Endodermal cell (in vitro differentiated cells): ENCODE results near the gene SSNA1. TPM values are rescaled to one million over a fixed set of nuclear protein-coding genes. Genes with fewer than 3 reads are reported as not detected.

ENCODE experiments used
- DNase-seq: peaks from one replicate; pipeline ENCODE4 v3.0.0-alpha.2; 2017
- H3K27ac ChIP-seq: 2 replicates; pipeline ENCODE4 v1.5.1; 2013; ENCODE audit warnings: mild to moderate bottlenecking, low read depth, low read length, moderate library complexity
- H3K27me3 ChIP-seq: 2 replicates; pipeline ENCODE4 v1.6.1; 2013; ENCODE audit warnings: mild to moderate bottlenecking, low read length, moderate library complexity; ENCODE audit not compliant: insufficient read depth, control insufficient read depth, poor library complexity, severe bottlenecking
- H3K36me3 ChIP-seq: 2 replicates; pipeline ENCODE4 v1.7.0; 2013; ENCODE audit warnings: mild to moderate bottlenecking, low read length, moderate library complexity; ENCODE audit not compliant: control insufficient read depth, insufficient read depth
- H3K4me1 ChIP-seq: one replicate; pipeline ENCODE4 v1.7.0; 2013; ENCODE audit warnings: low read length; ENCODE audit not compliant: control insufficient read depth, insufficient read depth
- H3K4me3 ChIP-seq: 2 replicates; pipeline ENCODE4 v1.5.1; 2013; ENCODE audit warnings: mild to moderate bottlenecking, low read length, moderate library complexity
- H3K9ac ChIP-seq: 2 replicates; pipeline ENCODE4 v1.6.1; 2013; ENCODE audit warnings: mild to moderate bottlenecking, low read length, moderate library complexity; ENCODE audit not compliant: poor library complexity, severe bottlenecking; ENCODE audit errors: extremely low read depth
- H3K9me3 ChIP-seq: 2 replicates; pipeline ENCODE4 v1.6.1; 2013; ENCODE audit warnings: mild to moderate bottlenecking, low read length, moderate library complexity; ENCODE audit not compliant: control insufficient read depth
- H3K27ac Mint-ChIP-seq: 2 replicates; pipeline ENCODE4 v1.8.0; 2020; ENCODE audit warnings: mixed read lengths
- H3K27me3 Mint-ChIP-seq: 2 replicates; pipeline ENCODE4 v1.8.0; 2021; ENCODE audit warnings: mild to moderate bottlenecking, mixed read lengths; ENCODE audit not compliant: insufficient read depth
- H3K36me3 Mint-ChIP-seq: 2 replicates; pipeline ENCODE4 v1.8.0; 2020; ENCODE audit warnings: low read depth, mixed read lengths
- H3K4me1 Mint-ChIP-seq: 2 replicates; pipeline ENCODE4 v1.8.0; 2020; ENCODE audit warnings: mixed read lengths
- H3K4me3 Mint-ChIP-seq: 2 replicates; pipeline ENCODE4 v1.8.0; 2020; ENCODE audit warnings: mild to moderate bottlenecking, moderate library complexity, mixed read lengths
- H3K9me3 Mint-ChIP-seq: 2 replicates; pipeline ENCODE4 v1.8.0; 2020; ENCODE audit warnings: mild to moderate bottlenecking, mixed read lengths
- CTCF ChIP-seq: fragments of 200-600 bp; sonication (generic); conservative IDR thresholded peaks from 2 replicates; pipeline ENCODE4 v1.5.0; 2021; ENCODE audit warnings: antibody characterized with exemption, mild to moderate bottlenecking
- WGBS, 2 experiments: methylation state at CpG; one replicate each; pipeline versions ENCODE4 v1.1.5 to v1.1.7; 2013; ENCODE audit warnings: missing lambda C conversion rate in 2 of 2, mixed read lengths in 1 of 2; ENCODE audit not compliant: insufficient coverage in 1 of 2, insufficient read length in 1 of 2; 5-methylcytosine and 5-hydroxymethylcytosine counted together
- total RNA-seq, 2 donors: library from RNA; stranded (reverse); fragmentation: NEBNext Ultra II Directional in 1 of 2; extraction: Animal tissue kit (Norgen Biotek cat#: 25700) in 1 of 2; gene quantifications; 2 replicates in 1 of 2; 3 replicates in 1 of 2; pipeline ENCODE4 v1.2.1, GENCODE V29; 2021

The SSNA1 gene
- total RNA-seq, 2 donors from 2014 or later: 66.5 to 67.7 TPM

DNA sequence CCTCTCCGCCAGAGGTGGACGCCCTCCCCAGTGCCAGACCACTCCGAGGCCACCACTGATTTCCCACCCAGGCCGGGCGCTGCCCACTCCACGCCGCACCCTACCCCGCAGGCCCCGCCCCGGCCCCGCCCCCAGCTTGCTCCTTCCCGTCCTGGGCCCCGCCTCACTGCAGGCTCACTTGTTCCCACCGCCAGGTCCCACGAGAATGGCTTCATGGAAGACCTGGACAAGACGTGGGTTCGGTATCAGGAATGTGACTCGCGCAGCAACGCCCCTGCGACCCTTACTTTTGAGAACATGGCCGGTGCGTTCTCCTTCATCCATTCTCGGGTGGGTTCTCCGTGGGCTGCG lies 25.1 kb upstream of the SSNA1 start:
- Mint-ChIP-seq H3K4me3 (peak overlapping the region; percentile 32), H3K27me3 (peaks cover 95% of the 10 kb centered on the region), H3K36me3 (no peaks in the 10 kb centered on the region), H3K9me3 (no peaks in the 10 kb centered on the region), H3K27ac (no peak overlapping the region), H3K4me1 (no peaks in the 10 kb centered on the region)
- Histone ChIP-seq H3K9me3 (no peaks in the 10 kb centered on the region), H3K4me3 (no peak overlapping the region), H3K27ac (no peak overlapping the region), H3K4me1 (no peaks in the 10 kb centered on the region), H3K27me3 (peaks cover 100% of the 10 kb centered on the region), H3K36me3 (no peaks in the 10 kb centered on the region), H3K9ac (no peak overlapping the region)
- TF ChIP-seq CTCF: no peak
- peak; percentile 71 for DNase-seq
- 41 to 58% methylated on average over 15 to 26 of the region's 26 CpGs for whole genome bisulfite sequencing, 2 experiments

DNA sequence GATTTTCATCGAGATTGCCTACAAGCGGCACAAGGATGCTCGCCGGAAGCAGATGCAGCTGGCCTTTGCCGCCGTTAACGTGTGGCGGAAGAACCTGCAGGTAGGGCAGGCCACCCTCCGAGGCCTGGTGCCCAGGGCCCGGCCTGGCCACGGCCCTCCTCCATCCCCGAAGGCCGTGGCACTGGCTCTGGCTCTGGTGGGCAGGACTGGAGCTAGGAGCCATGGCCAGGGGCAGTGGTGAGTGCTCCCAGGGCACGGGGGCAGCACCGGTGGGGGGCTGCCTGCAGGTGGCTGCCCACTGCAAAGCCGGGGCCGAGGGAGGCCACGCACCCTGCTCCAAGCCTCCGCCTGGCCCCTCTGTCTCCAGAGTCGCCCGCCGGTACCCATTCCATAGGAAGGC lies 24.7 kb upstream of the SSNA1 start:
- Mint-ChIP-seq H3K27ac (no peak overlapping the region), H3K4me1 (no peaks in the 10 kb centered on the region), H3K36me3 (no peaks in the 10 kb centered on the region), H3K9me3 (no peaks in the 10 kb centered on the region), H3K27me3 (peaks cover 94% of the 10 kb centered on the region), H3K4me3 (peak overlapping the region; percentile 32)
- Histone ChIP-seq H3K36me3 (no peaks in the 10 kb centered on the region), H3K4me3 (no peak overlapping the region), H3K4me1 (no peaks in the 10 kb centered on the region), H3K9ac (no peak overlapping the region), H3K9me3 (no peaks in the 10 kb centered on the region), H3K27me3 (peaks cover 100% of the 10 kb centered on the region), H3K27ac (no peak overlapping the region)
- 91 to 96% methylated on average over 16 to 22 of the region's 22 CpGs for WGBS, 2 experiments
- no peak for DNase-seq
- TF ChIP-seq CTCF: no peak

GRCh38 chr9:137164370-137165249 lies 23.9 kb upstream of the SSNA1 start:
- H3K4me1 Mint-ChIP-seq: no peaks in the 10 kb centered on the region
- no peak for TF ChIP-seq CTCF
- H3K9ac ChIP-seq: no peak overlapping the region
- DNase-seq: no peak
- peaks cover 91% of the 10 kb centered on the region for H3K27me3 Mint-ChIP-seq
- H3K27ac Mint-ChIP-seq: no peak overlapping the region
- WGBS, 2 experiments: 87 to 89% methylated on average over 12 to 33 of the region's 34 CpGs
- no peaks in the 10 kb centered on the region for H3K9me3 ChIP-seq
- H3K9me3 Mint-ChIP-seq: no peaks in the 10 kb centered on the region
- no peak overlapping the region for H3K4me3 ChIP-seq
- H3K4me1 ChIP-seq: no peaks in the 10 kb centered on the region
- H3K36me3 Mint-ChIP-seq: no peaks in the 10 kb centered on the region
- no peaks in the 10 kb centered on the region for H3K36me3 ChIP-seq
- no peak overlapping the region for H3K27ac ChIP-seq
- no peak overlapping the region for H3K4me3 Mint-ChIP-seq
- peaks cover 100% of the 10 kb centered on the region for H3K27me3 ChIP-seq
